Endodermal cell (in vitro differentiated cells): Measurements from ENCODE around the gene CFAP47. TPM values are rescaled to one million over a fixed set of nuclear protein-coding genes. Genes with fewer than 3 reads are reported as not detected.
A peak's percentile ranks its signal among the peaks of the same experiment; 100 is the strongest.
"Not testable (repeated sequence)": the region's sequence is repeated elsewhere in the genome, so short reads cannot be mapped to it uniquely, and the experiment has no call there.

ENCODE experiments used
- DNase-seq: peaks from one replicate; pipeline ENCODE4 v3.0.0-alpha.2; 2017
- H3K27ac ChIP-seq: 2 replicates; pipeline ENCODE4 v1.5.1; 2013; ENCODE audit warnings: mild to moderate bottlenecking, low read depth, low read length, moderate library complexity
- H3K27me3 ChIP-seq: 2 replicates; pipeline ENCODE4 v1.6.1; 2013; ENCODE audit warnings: mild to moderate bottlenecking, low read length, moderate library complexity; ENCODE audit not compliant: insufficient read depth, control insufficient read depth, poor library complexity, severe bottlenecking
- H3K36me3 ChIP-seq: 2 replicates; pipeline ENCODE4 v1.7.0; 2013; ENCODE audit warnings: mild to moderate bottlenecking, low read length, moderate library complexity; ENCODE audit not compliant: control insufficient read depth, insufficient read depth
- H3K4me1 ChIP-seq: one replicate; pipeline ENCODE4 v1.7.0; 2013; ENCODE audit warnings: low read length; ENCODE audit not compliant: control insufficient read depth, insufficient read depth
- H3K4me3 ChIP-seq: 2 replicates; pipeline ENCODE4 v1.5.1; 2013; ENCODE audit warnings: mild to moderate bottlenecking, low read length, moderate library complexity
- H3K9ac ChIP-seq: 2 replicates; pipeline ENCODE4 v1.6.1; 2013; ENCODE audit warnings: mild to moderate bottlenecking, low read length, moderate library complexity; ENCODE audit not compliant: poor library complexity, severe bottlenecking; ENCODE audit errors: extremely low read depth
- H3K9me3 ChIP-seq: 2 replicates; pipeline ENCODE4 v1.6.1; 2013; ENCODE audit warnings: mild to moderate bottlenecking, low read length, moderate library complexity; ENCODE audit not compliant: control insufficient read depth
- H3K27ac Mint-ChIP-seq: 2 replicates; pipeline ENCODE4 v1.8.0; 2020; ENCODE audit warnings: mixed read lengths
- H3K27me3 Mint-ChIP-seq: 2 replicates; pipeline ENCODE4 v1.8.0; 2021; ENCODE audit warnings: mild to moderate bottlenecking, mixed read lengths; ENCODE audit not compliant: insufficient read depth
- H3K36me3 Mint-ChIP-seq: 2 replicates; pipeline ENCODE4 v1.8.0; 2020; ENCODE audit warnings: low read depth, mixed read lengths
- H3K4me1 Mint-ChIP-seq: 2 replicates; pipeline ENCODE4 v1.8.0; 2020; ENCODE audit warnings: mixed read lengths
- H3K4me3 Mint-ChIP-seq: 2 replicates; pipeline ENCODE4 v1.8.0; 2020; ENCODE audit warnings: mild to moderate bottlenecking, moderate library complexity, mixed read lengths
- H3K9me3 Mint-ChIP-seq: 2 replicates; pipeline ENCODE4 v1.8.0; 2020; ENCODE audit warnings: mild to moderate bottlenecking, mixed read lengths
- CTCF ChIP-seq: fragments of 200-600 bp; sonication (generic); conservative IDR thresholded peaks from 2 replicates; pipeline ENCODE4 v1.5.0; 2021; ENCODE audit warnings: antibody characterized with exemption, mild to moderate bottlenecking
- WGBS, 2 experiments: methylation state at CpG; one replicate each; pipeline versions ENCODE4 v1.1.5 to v1.1.7; 2013; ENCODE audit warnings: missing lambda C conversion rate in 2 of 2, mixed read lengths in 1 of 2; ENCODE audit not compliant: insufficient coverage in 1 of 2, insufficient read length in 1 of 2; 5-methylcytosine and 5-hydroxymethylcytosine counted together
- total RNA-seq, 2 donors: library from RNA; stranded (reverse); fragmentation: NEBNext Ultra II Directional in 1 of 2; extraction: Animal tissue kit (Norgen Biotek cat#: 25700) in 1 of 2; gene quantifications; 2 replicates in 1 of 2; 3 replicates in 1 of 2; pipeline ENCODE4 v1.2.1, GENCODE V29; 2021

CFAP47 gene
- total RNA-seq, 2 donors from 2014 or later = 0.26 to 0.55 TPM

DNA sequence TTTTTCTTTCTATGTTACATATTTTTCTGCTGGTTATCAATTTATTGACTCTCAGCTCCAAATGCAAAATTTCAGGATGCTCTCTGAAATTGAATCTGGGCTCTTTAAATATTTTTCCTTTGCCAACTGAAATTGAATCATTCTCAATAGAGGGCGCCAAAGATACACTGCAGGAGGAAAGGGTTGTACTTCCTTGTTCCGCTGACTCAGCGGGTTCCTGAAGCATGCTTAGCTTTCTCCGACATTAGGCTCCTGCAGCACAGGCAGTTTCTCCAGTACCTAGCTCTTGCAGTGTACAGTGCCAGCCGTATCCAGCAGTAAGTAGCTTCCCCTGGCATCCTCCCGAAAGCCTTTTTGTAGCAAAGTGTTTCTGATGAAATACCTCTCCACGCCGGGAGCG lies 28.8 kb upstream of the CFAP47 start:
- Histone ChIP-seq H3K27ac (no peak overlapping the region), H3K4me3 (no peak overlapping the region), H3K4me1 (no peaks in the 10 kb centered on the region), H3K9me3 (no peaks in the 10 kb centered on the region), H3K27me3 (no peaks in the 10 kb centered on the region), H3K9ac (no peak overlapping the region), H3K36me3 (no peaks in the 10 kb centered on the region)
- peak; percentile 76 for TF ChIP-seq CTCF
- WGBS, 2 experiments = 54 to 76% methylated on average over 3 to 9 of the region's 9 CpGs
- peak; percentile 68 for DNase-seq
- H3K4me3 Mint-ChIP-seq = no peak overlapping the region
- peaks cover 33% of the 10 kb centered on the region for H3K9me3 Mint-ChIP-seq
- no peaks in the 10 kb centered on the region for H3K4me1 Mint-ChIP-seq
- no peaks in the 10 kb centered on the region for H3K27me3 Mint-ChIP-seq
- H3K36me3 Mint-ChIP-seq = no peaks in the 10 kb centered on the region
- no peak overlapping the region for H3K27ac Mint-ChIP-seq

GRCh38 chrX:35986816-35987215 lies 67.3 kb downstream of the CFAP47 start:
- H3K27me3 Mint-ChIP-seq, H3K4me1 Mint-ChIP-seq, H3K27ac ChIP-seq, H3K4me1 ChIP-seq, H3K36me3 ChIP-seq, H3K27me3 ChIP-seq, DNase-seq, H3K36me3 Mint-ChIP-seq, H3K9ac ChIP-seq, H3K9me3 ChIP-seq, H3K4me3 ChIP-seq, H3K27ac Mint-ChIP-seq, H3K4me3 Mint-ChIP-seq: not testable (repeated sequence)
- WGBS, 2 experiments = 67 to 88% methylated on average over 1 to 6 of the region's 6 CpGs
- H3K9me3 Mint-ChIP-seq = peaks cover 55% of the 10 kb centered on the region

DNA sequence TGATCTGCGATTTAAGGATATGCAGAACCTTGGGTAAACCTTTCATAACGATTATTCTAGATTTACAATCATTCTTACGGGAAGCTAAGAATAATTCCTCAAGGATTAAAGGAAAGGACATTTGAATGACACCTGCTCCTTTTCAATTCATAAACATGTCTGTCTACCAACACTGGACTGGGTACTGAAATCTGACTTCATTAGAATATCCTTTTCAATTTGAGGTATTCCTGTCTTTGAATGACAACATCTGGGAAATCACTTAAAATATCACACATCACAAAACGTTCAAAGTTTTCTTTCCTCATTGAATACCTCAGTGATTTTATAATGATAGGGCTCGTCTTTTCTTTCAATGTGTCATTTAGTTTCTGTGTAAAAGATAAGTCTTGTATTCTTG lies 87.7 kb downstream of the CFAP47 start:
- H3K27me3 ChIP-seq = no peaks in the 10 kb centered on the region
- Mint-ChIP-seq H3K9me3 (peaks cover 42% of the 10 kb centered on the region), H3K27me3 (peaks cover 4% of the 10 kb centered on the region), H3K4me3 (no peak overlapping the region), H3K27ac (no peak overlapping the region), H3K36me3 (no peaks in the 10 kb centered on the region), H3K4me1 (no peaks in the 10 kb centered on the region)
- H3K27ac ChIP-seq = no peak overlapping the region
- no peak for DNase-seq
- H3K9ac ChIP-seq = no peak overlapping the region
- no peak for TF ChIP-seq CTCF
- no peaks in the 10 kb centered on the region for H3K36me3 ChIP-seq
- no peaks in the 10 kb centered on the region for H3K9me3 ChIP-seq
- H3K4me1 ChIP-seq = no peaks in the 10 kb centered on the region
- WGBS, 2 experiments = 100% methylated on average over 2 to 4 of the region's 5 CpGs
- no peak overlapping the region for H3K4me3 ChIP-seq

- Histone ChIP-seq H3K4me3 (no peak overlapping the region), H3K27me3 (no peaks in the 10 kb centered on the region), H3K4me1 (no peaks in the 10 kb centered on the region), H3K9ac (no peak overlapping the region), H3K36me3 (no peaks in the 10 kb centered on the region), H3K9me3 (peaks cover 9% of the 10 kb centered on the region), H3K27ac (no peak overlapping the region)
- peaks cover 68% of the 10 kb centered on the region for H3K27me3 Mint-ChIP-seq
- peaks cover 12% of the 10 kb centered on the region for H3K4me1 Mint-ChIP-seq
- no peak for TF ChIP-seq CTCF
- peak; percentile 71 for DNase-seq
- no peak overlapping the region for H3K27ac Mint-ChIP-seq
- H3K4me3 Mint-ChIP-seq = peak overlapping the region; percentile 22
- WGBS, 2 experiments = 22% methylated on average over 7 of the region's 7 CpGs; no CpG with 5 or more reads in 1 of the 2 experiments
- peaks cover 59% of the 10 kb centered on the region for H3K9me3 Mint-ChIP-seq
- no peaks in the 10 kb centered on the region for H3K36me3 Mint-ChIP-seq
Observed at GRCh38 chrX:36019125-36019524, 99.6 kb downstream of the CFAP47 start.
